PC-3 (cell line): Measurements from ENCODE around the gene FSTL4.

Experiments used
- EZH2 ChIP-seq: fragments of 300-600 bp; sonication (generic); IDR thresholded peaks from one replicate; pipeline ENCODE4 v1.6.1; 2017; ENCODE audit warnings: antibody characterized with exemption, mild to moderate bottlenecking, low read length; ENCODE audit not compliant: unreplicated experiment
- EZH2phosphoT487 ChIP-seq: fragments of 300-600 bp; sonication (generic); IDR thresholded peaks from 2 replicates; pipeline ENCODE4 v1.6.1; 2018; ENCODE audit warnings: mild to moderate bottlenecking, antibody characterized with exemption, low read length, borderline replicate concordance
- TF ChIP-seq, protein P1 (sequence below): fragments of 300-600 bp; sonication (generic); conservative IDR thresholded peaks from 2 replicates; pipeline ENCODE4 v1.5.1; 2017; ENCODE audit warnings: antibody characterized with exemption, low read depth, mild to moderate bottlenecking, low read length

DNA sequence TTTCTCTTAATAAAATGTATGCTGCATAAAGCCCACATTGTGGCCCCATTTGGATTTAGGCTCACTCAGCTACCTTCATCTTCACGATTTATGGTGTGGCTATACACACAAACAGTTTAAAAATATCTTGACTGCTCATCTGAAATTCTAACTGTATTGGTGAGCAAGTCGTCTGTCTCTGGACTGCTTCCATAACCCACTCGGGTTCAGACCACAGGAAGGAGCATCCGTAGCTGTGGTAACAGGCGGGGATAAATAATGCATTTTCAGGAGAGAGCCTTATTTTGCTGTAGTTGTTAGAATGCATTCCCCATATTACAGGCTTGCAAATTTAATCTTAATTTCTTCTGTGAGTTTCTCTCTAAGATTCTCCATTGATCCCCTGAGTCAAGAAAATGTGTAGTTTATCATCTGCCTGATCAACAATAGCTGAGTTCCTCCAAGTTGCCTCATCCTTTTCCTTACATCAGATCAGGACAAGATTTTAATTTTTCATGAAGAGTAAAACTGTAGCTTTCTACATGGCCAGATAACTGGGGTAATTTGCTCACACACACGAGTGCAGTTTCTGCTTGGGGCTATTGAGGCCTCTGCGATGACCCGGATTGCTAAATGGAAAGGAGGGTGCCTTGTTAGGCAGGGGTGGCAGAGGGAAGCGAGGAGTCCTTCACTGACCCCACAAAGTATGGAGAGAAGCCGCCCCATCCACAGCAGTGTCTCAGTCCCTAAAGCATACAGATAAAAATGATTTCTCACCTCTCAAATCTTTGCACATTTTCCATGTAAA, 133.9 kb downstream of the FSTL4 start:
- TF ChIP-seq, protein P1, sequence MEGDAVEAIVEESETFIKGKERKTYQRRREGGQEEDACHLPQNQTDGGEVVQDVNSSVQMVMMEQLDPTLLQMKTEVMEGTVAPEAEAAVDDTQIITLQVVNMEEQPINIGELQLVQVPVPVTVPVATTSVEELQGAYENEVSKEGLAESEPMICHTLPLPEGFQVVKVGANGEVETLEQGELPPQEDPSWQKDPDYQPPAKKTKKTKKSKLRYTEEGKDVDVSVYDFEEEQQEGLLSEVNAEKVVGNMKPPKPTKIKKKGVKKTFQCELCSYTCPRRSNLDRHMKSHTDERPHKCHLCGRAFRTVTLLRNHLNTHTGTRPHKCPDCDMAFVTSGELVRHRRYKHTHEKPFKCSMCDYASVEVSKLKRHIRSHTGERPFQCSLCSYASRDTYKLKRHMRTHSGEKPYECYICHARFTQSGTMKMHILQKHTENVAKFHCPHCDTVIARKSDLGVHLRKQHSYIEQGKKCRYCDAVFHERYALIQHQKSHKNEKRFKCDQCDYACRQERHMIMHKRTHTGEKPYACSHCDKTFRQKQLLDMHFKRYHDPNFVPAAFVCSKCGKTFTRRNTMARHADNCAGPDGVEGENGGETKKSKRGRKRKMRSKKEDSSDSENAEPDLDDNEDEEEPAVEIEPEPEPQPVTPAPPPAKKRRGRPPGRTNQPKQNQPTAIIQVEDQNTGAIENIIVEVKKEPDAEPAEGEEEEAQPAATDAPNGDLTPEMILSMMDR: no peak
- TF ChIP-seq EZH2 (no peak), EZH2phosphoT487 (no peak)
